CD4-positive, alpha-beta T cell treated with Interferon gamma for 1 hour (primary cell): Measurements from ENCODE around the gene CRY2.
"Not testable (repeated sequence)": the region's sequence is repeated elsewhere in the genome, so short reads cannot be mapped to it uniquely, and the experiment has no call there.

Source experiments
- DNase-seq: peaks from one replicate; pipeline ENCODE4 v3.0.0-alpha.2; 2020

Gene CRY2

DNA sequence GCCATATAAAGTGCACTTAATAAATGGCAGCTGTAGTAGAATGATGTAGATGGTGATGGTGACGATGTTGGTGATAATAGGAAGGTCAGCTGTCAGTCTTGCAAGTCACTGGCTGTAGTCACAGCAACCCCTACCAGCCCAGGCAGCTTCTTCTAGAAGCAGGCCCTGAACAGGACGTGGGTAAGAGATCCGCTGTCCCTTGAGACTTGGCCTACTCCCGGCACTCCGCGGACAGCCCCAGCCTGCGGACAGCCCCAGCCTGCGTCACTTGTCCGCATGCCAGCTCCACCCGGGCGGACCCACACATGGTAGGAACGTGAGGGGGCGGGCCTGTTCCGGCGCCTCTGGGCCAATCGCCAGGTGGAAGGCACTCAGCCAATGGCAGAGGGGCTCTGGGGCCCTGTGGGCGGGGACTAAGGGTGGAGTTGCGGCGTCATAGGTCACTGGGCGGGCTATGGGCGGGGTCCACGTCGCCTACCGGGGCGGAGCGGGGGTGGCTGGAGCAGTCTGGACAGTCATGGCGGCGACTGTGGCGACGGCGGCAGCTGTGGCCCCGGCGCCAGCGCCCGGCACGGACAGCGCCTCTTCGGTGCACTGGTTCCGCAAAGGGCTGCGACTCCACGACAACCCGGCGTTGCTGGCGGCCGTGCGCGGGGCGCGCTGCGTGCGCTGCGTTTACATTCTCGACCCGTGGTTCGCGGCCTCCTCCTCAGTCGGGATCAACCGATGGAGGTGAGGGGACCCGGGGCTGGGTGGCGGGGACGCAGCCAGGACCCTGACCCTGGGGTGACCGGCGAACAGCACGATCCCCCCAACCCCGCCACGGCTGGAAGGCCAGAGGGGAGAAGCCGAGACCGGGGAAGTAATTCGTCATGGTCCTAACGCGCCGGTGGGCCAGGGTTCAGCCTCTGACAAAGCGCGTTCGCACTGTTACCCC, at the start of gene CRY2:
TSS of gene CRY2 (plus strand) at position 502 of the 937 bp plus-strand sequence. CDS start at position 518, 16 bp downstream.
- DNase-seq: peak; percentile 99

DNA sequence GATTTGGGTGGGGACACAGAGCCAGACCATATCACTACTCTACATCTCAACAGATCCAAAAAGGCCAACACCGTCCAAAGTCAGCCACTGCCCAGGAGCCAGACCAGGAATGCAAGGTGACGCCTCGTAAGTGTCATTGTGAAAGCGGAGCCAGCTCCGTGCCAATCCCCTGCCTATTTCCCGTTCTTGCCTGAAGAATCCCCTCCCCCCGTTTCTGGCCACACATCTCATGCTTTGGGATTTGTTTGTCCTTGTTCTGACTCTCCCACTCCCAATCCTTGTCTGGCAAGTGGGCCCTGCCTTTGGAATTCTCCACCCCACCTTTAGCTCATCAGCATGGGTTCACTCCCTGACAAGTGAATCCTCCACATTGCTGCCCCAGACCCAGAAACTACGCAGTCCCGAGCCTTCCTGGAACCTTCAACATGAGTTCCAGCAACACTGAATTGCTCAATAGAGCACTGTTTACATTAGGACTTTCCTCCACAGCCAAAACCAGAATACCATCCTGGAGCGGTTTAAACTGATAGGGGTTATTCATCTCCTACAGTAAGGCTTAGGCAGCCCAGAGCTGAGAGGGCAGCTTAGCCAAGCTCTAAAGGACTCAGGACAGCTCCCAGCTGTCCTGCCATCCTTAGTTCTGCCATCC, 48.4 kb upstream of the CRY2 start:
- DNase-seq: no peak

DNA sequence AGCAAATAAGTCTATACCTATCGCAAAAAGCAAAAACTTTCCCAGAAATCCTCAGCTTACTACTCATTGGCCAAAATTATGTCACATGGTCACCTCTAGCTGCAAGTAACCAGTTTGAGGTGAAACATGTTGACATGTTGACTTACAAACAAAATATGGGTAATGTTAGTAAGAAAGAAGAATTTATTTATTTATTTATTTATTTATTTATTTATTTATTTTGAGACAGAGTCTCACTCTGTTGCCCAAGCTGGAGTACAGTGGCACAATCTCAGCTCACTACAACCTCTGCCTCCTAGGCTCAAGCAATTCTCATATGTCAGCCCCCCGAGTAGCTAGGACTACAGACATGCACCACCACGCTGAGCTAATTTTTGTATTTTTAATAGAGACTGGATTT, 47.7 kb upstream of the CRY2 start:
- DNase-seq: no peak

DNA sequence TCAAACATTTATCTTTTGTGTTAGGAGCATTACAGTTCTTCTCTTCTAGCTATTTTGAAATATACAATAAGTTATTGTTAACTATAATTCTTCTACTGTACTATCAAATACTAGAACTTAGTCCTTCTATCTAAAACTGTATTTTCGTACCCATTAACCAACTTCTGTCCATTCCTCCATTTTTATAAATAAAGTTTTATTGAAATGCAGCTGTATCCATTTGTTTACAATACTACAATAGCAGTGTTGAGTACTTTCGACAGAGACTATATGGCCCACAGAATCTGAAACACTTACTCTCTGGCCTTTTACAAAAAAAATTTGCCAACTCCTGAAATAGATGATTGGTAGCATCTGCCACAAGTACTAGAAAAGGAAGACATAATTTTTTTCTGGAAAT, 47.0 kb upstream of the CRY2 start:
- DNase-seq: no peak

DNA sequence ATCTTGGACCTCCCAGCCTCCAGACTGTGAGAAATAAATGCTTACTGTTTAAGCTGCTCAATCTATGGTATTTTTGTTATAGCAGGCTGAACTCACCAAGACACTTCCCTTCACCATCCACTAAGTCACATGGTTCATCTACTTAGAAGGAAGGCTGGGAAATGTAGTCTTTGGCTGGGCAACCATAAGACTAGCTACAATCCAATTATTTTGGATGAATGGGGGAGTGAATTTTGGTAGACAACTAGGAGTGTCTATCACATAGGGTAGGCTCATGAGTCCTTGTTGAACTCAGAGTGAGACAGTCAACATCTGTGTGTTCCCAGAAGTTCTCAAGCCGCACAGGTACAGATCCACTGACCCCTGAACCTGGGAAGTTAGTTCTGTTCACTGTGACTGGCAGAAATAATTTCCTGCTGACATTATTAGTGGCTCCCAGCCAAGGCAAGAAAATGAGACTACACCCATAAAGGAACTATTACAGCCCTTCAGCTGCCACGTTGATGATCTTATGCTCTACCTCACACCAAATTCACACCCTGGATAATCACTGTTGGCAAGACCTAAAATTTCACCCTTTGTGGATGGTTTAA, 45.5 kb upstream of the CRY2 start:
- DNase-seq: no peak

DNA sequence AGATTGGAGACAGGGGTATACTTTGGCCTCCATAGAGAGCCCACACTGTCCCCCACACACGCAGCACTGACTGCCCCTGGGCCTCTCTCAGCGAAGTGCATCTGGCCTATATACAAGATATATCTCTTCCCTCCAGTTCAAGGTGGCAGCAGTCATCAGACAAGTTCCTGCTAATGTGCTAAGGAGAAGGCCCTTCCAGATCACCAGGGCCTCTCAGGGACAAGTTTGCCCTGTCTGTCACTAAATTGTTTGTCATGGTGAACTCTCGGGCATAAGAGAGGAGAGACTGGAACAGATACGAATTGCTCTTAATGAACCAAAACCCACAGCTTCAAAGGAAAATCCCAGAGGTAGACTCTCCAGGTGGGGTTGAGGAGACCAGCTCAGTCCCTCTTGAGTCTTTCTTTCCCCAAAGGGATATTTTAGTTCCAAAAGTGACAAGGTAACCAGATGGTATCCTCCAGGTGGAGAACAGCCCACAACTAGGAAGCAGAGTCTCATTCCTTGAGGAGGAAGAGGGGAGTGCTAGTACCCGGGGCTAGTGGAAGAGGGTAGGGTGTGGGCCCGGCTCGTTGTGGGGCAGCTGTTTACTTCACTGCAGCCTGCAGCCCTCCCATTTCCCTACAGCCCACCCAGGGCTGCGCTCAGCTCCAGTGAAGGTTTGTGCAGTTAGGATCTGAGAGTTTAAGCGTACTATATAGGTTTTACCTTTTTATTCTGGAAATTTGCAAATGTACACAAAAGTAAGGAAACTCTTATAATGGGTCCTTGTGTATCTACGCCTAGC, 44.6 kb upstream of the CRY2 start:
- no peak for DNase-seq

DNA sequence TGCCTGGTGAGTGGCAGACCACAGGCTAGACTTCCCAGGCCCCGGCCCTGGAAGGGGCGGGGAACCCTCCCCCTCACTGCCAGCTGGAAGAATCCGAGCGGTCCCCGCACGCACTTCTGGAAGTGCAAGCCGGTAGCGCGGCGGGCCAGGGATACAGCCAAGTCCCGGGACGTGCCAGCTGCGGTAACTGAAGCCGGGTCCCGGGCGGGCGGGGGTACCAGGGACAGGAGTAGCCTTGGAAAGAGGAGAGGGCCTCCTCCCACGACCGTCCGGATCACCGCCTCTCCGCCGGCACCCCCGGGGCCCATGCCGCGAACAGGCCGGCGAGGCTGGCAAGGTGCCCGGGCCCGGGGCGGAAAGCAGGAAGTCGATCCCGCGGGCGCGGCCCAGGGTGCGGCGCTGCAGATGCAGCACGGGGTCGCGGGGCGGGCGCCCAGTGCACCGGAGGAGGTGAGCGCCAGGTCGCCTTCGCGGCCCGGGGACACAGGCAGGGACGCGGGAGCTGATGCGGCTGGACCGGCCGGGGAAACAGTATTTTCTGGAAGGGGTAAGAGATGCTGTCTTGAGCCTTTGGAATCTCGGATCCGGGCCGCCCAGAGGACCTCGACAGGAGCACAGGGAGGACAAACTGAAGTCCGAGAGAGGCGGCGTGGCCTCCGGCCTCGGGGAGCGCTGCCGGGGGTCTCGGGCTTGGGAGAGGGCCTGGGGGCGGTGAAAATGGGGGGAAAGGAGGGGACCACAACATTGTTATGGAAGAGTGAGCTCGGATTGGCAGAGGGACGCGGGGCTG, 43.1 kb upstream of the CRY2 start:
- peak; percentile 48 for DNase-seq

DNA sequence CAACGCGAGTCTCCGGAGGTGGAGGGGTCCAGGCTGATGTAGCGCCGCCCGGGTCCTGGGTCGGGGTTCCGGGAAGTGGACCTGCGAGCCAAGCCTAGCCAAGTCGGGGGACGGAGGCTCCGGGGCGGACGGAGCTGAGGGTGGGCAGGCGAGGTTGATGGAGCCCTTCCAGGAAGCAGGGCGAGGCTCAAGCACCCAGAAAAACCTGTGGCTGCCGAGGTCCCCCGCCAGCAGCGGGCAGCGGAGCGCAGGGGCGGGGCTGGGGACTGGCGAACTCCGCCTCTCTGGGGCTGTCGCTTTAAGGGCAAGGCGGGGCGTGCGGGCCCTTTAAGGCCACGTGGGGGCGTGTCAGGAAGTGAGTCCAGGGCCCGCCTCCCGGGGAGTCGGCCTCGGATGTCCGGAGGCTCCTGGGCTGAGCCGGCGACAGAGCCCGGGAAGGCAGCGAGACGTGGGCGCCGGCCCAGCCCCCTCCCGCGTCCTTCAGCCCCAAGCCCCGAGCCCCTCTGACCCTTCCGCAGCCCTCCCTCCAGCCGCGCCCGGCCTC, 42.4 kb upstream of the CRY2 start, which contains the start of gene SLC35C1:
TSS of gene SLC35C1 (plus strand) at position 389 of the 544 bp plus-strand sequence. CDS start 653 bp downstream, outside the sequence.
- DNase-seq: peak; percentile 92

DNA sequence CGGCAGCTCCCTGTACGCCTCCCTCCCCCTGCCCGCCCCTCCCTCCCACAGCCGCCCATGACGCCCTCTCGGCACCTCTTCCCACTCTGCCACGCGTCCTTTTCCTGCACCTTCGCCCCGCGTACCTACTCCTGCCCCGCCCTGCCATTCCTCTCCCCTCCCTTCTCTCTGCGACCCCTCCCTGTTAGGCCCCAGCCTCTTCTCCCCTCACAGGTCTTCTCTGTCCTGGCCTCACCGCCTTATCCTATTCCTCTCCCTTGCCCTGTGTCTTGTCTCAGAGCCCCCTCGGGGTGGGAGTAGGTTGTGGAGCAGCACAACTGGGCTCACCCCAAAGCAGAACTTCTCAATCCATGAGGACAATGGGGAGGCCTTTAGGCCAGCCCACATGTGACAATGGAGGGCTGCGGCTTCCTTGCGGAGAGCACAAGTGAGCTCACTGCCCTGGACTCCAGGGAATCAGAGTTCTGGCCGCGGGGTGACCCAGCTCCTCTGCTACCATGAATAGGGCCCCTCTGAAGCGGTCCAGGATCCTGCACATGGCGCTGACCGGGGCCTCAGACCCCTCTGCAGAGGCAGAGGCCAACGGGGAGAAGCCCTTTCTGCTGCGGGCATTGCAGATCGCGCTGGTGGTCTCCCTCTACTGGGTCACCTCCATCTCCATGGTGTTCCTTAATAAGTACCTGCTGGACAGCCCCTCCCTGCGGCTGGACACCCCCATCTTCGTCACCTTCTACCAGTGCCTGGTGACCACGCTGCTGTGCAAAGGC, 41.8 kb upstream of the CRY2 start:
- no peak for DNase-seq

DNA sequence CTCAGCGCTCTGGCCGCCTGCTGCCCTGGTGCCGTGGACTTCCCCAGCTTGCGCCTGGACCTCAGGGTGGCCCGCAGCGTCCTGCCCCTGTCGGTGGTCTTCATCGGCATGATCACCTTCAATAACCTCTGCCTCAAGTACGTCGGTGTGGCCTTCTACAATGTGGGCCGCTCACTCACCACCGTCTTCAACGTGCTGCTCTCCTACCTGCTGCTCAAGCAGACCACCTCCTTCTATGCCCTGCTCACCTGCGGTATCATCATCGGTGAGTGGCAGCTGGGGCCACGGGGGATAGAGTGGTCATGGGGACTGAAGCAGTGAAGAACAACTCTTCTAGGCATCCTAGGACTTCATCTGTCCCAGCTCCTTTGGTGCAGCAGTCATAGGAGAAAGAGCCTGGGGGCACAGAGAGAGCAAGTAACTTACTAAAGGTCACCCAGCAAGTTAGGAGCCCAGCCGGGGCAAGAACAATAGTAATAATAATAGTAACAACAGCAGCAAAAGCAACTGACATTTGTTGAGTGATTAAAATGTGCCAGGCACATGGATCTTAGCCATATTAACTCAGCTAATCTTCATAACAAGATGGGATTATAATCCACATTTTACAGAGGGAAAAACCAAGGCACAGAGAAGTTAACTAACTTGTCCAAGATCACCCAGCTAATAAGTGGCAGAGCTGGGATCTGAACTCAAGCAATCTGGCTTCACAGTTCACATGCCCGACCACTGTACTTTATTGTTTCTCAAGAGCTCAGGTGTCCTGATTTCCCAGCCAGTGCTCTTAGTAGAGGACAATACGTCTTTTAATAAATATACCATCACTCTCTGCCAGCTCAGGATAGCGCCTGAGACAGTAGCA, 41.0 kb upstream of the CRY2 start:
- no peak for DNase-seq

DNA sequence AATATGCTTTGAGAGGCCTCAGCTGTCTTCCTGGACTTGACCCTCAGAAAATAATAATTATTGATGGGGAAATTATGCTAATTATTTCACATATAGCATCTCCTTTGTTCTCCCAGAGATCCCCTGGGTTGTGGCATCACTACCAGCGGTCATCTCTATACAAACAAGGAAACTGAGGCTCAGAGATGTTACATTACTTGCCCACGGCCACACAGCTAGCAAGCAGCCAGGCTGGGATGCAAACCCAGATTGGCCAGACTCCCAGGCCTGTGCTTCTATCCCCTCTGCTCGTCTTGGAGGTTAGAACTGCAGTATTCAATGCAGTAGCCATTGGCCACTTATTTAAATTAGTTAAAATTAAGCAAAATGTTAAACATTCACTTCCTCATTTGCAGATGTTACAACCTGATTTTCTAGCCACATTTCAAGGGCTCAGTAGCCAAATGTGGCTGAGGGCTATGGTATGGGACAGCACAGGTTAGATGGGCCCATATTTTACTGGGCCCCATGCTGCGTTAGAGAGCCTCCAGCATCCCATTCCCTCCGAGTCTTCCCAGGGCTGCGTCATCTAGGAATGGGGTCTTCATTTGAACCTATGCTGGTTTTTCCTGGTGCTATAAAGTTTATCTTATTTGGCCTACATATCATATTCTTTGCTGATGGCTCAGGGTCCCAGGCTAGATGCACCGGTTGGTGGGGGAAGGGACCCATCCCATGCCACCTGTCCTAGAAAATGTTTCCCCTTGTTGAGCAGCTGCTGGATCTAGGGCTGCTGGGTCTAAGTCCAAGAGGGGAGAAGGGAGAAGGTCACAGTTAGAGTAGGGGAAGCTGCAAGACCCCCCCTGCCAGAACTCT, 40.1 kb upstream of the CRY2 start:
- DNase-seq: no peak

DNA sequence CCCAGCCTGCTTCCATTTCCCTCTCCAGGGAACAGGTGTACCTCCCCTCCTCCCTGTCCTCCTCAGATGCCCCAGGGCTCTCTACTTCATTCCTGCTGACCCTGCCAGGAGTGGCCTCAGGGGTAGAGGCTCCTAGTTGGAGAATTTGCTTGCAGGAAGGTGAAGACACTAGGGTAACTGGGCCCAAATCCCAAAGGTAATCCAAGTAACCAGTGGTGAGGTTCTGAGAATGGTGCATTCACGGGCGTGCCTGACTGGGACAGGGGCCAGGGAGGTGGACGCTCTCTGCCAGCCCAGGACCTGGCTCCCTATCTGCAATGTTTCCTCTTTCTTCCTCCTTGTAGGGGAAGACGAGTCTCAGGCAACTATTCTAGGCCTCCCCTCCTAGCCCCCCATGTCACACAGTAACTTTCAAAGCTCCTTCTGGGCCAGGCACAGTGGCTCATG, 39.5 kb upstream of the CRY2 start:
- DNase-seq: no peak

DNA sequence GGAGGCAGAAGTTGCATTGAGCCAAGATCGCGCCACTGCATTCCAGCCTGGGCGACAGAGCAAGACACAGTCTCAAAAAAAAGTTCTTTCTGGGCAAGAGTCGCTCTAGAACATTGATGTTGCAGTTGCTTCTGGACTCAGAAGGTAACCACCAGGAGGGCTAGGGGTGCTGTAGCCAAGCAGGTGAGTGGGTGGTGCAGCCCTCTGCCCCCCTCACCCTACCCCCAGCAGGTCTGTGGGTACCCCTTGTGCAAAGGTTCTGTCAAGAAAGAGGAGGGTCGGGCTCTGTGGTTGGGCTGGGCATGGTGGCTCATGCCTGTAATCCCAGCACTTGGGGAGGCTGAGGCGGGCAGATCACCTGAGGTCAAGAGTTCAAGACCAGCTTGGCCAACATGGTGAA, 38.8 kb upstream of the CRY2 start:
- not testable (repeated sequence) for DNase-seq

DNA sequence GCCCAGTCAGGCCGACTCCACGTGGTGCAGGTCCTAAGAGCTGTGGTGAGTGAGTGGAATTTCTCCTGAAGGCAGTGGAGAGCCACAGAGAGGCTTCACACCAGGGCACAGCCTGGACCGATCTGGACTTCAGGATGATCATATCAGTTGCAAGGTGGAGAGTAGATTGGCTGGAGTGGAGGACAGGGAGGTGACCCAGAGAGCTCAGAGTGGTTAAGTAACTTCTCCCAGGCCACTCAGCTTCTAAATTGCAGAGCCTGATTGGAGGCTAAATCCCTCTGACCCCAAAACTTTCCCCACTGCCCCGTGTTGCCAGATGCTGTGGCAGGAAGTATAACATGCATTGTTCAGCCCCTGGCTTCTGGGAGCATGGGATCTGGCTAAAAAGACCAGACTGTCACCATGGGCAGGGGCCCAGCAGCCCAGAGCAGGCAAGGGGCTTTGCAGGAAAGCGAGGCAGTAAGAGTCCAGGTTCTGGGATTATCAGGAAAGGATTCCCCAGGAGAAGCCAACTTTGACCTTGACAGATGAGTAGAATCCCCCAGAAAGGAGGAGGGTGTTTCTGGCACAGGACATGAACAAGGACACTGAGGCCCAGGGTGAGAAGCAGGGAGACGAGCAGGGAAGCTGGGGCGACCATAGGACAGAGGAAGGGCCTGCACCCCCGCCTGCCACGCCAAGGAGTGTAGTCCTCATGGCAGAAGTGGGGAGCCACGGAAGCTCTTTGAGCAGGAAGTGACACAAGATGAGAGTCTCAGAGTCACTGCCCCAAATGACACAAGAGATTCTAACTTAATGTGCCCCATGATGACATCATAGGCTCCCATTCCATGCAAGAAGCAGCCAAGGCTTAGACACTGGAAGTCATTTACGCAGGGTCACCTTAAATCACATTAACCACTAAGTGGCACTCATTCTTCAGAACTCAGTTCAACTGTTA, 37.5 kb upstream of the CRY2 start:
- DNase-seq: no peak

DNA sequence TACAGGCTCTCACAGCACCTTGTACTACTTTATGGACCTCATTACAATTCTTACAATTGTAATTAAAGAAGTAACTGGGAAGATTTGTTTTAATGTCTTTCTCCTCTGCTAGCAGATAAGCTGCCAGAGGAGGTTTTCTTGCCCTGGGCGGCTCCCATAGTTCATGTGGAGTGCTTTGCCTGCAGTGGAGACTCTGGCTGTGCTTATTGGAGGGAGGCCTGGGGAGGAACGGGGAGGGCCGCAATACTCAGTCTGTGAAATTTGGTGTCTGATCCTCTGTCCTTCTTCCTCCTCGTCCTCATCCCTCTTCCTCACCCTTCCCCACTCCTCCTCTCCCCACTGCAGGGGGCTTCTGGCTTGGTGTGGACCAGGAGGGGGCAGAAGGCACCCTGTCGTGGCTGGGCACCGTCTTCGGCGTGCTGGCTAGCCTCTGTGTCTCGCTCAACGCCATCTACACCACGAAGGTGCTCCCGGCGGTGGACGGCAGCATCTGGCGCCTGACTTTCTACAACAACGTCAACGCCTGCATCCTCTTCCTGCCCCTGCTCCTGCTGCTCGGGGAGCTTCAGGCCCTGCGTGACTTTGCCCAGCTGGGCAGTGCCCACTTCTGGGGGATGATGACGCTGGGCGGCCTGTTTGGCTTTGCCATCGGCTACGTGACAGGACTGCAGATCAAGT, 36.7 kb upstream of the CRY2 start:
- DNase-seq: no peak

DNA sequence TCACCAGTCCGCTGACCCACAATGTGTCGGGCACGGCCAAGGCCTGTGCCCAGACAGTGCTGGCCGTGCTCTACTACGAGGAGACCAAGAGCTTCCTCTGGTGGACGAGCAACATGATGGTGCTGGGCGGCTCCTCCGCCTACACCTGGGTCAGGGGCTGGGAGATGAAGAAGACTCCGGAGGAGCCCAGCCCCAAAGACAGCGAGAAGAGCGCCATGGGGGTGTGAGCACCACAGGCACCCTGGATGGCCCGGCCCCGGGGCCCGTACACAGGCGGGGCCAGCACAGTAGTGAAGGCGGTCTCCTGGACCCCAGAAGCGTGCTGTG, 36.2 kb upstream of the CRY2 start:
- DNase-seq: no peak
